ENCODE measurements around the gene PLA2G15. TPM values are rescaled to one million over a fixed set of nuclear protein-coding genes. Genes with fewer than 3 reads are reported as not detected.

Gene PLA2G15
- total and polyA plus RNA-seq, 2 experiments from 2014 or later: 3.1 to 14.8 TPM

DNA sequence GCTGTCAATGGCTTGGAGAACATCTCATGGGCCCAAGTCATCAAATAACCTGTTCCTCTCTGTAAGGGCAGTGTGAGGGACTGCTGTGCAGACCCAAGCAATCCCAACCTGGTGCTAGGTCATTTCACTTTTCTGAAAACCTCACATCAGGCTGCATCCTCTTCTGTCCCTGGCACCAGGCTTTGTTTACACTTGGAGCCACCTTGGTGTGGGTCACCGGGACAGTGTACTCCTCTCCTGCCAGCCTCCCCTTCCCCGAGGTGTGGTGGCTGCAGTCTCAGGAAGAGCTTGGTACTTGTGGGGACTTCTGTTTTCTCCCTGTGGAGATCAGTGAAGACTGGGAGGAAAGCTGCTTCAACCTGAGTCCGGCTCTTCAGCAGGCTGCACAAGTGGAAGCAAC lies 53.1 kb downstream of the PLA2G15 start (continued):
- no peak for TF ChIP-seq ZNF114 (CRISPR knock-in tag; IDR thresholded peaks at IDR 0.05)
- no peak for TF ChIP-seq ETS1 (IDR thresholded peaks at IDR 0.05)

DNA sequence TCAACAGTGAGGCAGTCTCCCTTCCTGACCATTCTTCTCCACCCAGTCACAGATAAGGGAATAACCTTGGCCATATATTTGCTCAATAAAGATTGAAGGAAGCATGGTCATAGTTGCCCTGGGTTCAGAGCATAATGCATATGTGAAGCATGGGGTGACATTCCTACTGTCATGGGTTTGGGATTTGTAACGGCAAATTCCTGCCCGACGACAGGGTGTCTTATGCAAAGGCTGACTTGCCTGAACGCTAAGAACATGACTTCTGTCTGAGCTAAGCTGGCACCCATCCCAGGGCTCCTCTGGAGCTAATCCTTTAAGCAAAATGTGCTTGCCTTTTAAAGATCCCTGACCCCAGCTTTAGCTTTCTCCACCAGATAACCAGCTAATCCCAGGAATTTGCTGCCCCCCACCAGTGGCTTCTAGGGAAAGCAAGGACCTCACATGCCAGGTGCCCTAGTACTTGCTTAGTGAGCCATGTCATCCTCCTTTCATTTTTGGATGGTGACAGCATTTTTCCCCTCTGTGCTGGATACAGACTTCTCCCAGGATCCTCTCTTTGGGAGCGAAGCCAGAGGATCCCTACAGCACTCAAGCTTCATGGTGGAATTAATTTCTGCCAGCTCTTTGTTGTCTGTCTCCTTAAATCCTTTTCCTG lies 53.9 kb downstream of the PLA2G15 start:
- H3K9me3 Mint-ChIP-seq: no peaks in the 10 kb centered on the region
- peaks cover 2% of the 10 kb centered on the region; the same call in 1 of the 3 replicates for H3K4me1 Mint-ChIP-seq
- H3K27me3 ChIP-seq (ENCODE audit: insufficient read depth): no peaks in the 10 kb centered on the region
- no peaks in the 10 kb centered on the region for H3K79me2 ChIP-seq (replicated peaks; ENCODE audit: insufficient read depth)
- ATAC-seq: no peak
- no peaks in the 10 kb centered on the region for H3K4me1 ChIP-seq (ENCODE audit: insufficient read depth)
- H3K27ac Mint-ChIP-seq: no peak overlapping the region
- H3K27ac ChIP-seq (ENCODE audit: low read depth): peak overlapping the region; percentile 26; the same call in 1 of the 2 replicates
- H3K9me2 ChIP-seq (ENCODE audit: insufficient read depth): no peaks in the 10 kb centered on the region
- peaks cover 42% of the 10 kb centered on the region for H4K20me1 ChIP-seq (replicated peaks; ENCODE audit: insufficient read depth)
- no peak for DNase-seq (ENCODE audit: low spot score)
- H3K4me3 ChIP-seq: no peak overlapping the region
- H3K4me2 ChIP-seq: no peak overlapping the region
- TF ChIP-seq JUNB (IDR thresholded peaks at IDR 0.05; ENCODE audit: unreplicated experiment) (no peak), ZNF462 (CRISPR knock-in tag; IDR thresholded peaks at IDR 0.05) (no peak), STAT1 (IDR thresholded peaks at IDR 0.05; ENCODE audit: unreplicated experiment) (no peak), EZH2 (IDR thresholded peaks at IDR 0.05; ENCODE audit: low read depth, unreplicated experiment) (no peak), ETS1 (IDR thresholded peaks at IDR 0.05) (no peak), ZNF114 (CRISPR knock-in tag; IDR thresholded peaks at IDR 0.05) (no peak)
- TF ChIP-seq, protein P1, sequence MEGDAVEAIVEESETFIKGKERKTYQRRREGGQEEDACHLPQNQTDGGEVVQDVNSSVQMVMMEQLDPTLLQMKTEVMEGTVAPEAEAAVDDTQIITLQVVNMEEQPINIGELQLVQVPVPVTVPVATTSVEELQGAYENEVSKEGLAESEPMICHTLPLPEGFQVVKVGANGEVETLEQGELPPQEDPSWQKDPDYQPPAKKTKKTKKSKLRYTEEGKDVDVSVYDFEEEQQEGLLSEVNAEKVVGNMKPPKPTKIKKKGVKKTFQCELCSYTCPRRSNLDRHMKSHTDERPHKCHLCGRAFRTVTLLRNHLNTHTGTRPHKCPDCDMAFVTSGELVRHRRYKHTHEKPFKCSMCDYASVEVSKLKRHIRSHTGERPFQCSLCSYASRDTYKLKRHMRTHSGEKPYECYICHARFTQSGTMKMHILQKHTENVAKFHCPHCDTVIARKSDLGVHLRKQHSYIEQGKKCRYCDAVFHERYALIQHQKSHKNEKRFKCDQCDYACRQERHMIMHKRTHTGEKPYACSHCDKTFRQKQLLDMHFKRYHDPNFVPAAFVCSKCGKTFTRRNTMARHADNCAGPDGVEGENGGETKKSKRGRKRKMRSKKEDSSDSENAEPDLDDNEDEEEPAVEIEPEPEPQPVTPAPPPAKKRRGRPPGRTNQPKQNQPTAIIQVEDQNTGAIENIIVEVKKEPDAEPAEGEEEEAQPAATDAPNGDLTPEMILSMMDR (conservative IDR thresholded peaks at IDR 0.05; ENCODE audit: low read depth in 2 of 2): no peak
- TF ChIP-seq, protein P2, sequence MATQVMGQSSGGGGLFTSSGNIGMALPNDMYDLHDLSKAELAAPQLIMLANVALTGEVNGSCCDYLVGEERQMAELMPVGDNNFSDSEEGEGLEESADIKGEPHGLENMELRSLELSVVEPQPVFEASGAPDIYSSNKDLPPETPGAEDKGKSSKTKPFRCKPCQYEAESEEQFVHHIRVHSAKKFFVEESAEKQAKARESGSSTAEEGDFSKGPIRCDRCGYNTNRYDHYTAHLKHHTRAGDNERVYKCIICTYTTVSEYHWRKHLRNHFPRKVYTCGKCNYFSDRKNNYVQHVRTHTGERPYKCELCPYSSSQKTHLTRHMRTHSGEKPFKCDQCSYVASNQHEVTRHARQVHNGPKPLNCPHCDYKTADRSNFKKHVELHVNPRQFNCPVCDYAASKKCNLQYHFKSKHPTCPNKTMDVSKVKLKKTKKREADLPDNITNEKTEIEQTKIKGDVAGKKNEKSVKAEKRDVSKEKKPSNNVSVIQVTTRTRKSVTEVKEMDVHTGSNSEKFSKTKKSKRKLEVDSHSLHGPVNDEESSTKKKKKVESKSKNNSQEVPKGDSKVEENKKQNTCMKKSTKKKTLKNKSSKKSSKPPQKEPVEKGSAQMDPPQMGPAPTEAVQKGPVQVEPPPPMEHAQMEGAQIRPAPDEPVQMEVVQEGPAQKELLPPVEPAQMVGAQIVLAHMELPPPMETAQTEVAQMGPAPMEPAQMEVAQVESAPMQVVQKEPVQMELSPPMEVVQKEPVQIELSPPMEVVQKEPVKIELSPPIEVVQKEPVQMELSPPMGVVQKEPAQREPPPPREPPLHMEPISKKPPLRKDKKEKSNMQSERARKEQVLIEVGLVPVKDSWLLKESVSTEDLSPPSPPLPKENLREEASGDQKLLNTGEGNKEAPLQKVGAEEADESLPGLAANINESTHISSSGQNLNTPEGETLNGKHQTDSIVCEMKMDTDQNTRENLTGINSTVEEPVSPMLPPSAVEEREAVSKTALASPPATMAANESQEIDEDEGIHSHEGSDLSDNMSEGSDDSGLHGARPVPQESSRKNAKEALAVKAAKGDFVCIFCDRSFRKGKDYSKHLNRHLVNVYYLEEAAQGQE (IDR thresholded peaks at IDR 0.05; ENCODE audit: unreplicated experiment): no peak
- peaks cover 2% of the 10 kb centered on the region for H3K27me3 Mint-ChIP-seq (ENCODE audit: insufficient read depth, low read depth, poor library complexity)
- no peak overlapping the region for H3K4me3 Mint-ChIP-seq
- H2AFZ ChIP-seq: no peak overlapping the region
- peaks cover 15% of the 10 kb centered on the region; the same call in 1 of the 2 replicates for H3F3A ChIP-seq (replicated peaks; ENCODE audit: low read depth)
- H3K36me3 ChIP-seq (ENCODE audit: insufficient read depth): peaks cover 44% of the 10 kb centered on the region
- H3K36me3 Mint-ChIP-seq (ENCODE audit: low read depth): peaks cover 74% of the 10 kb centered on the region

Data from GM23338 (cell line).